ENCODE data around the gene NR6A1.

Gene NR6A1

GRCh38 chr9:124721109-124721906 lies 49.8 kb downstream of the NR6A1 start:
- no peak for DNase-seq

GRCh38 chr9:124720429-124721108 lies 50.5 kb downstream of the NR6A1 start:
- DNase-seq = no peak

GRCh38 chr9:124718928-124719327 lies 52.2 kb downstream of the NR6A1 start:
- no peak for DNase-seq

GRCh38 chr9:124717597-124717996 lies 53.5 kb downstream of the NR6A1 start:
- no peak for DNase-seq

- no peak for DNase-seq
Observed at GRCh38 chr9:124716808-124717207, 54.3 kb downstream of the NR6A1 start.

- no peak for DNase-seq
Observed at GRCh38 chr9:124710766-124711165, 60.3 kb downstream of the NR6A1 start.

GRCh38 chr9:124709292-124709690 lies 61.8 kb downstream of the NR6A1 start:
- DNase-seq = no peak

- peak; percentile 62 for DNase-seq
Observed at GRCh38 chr9:124708633-124709291, 62.3 kb downstream of the NR6A1 start.

GRCh38 chr9:124708074-124708473 lies 63.0 kb downstream of the NR6A1 start:
- no peak for DNase-seq

GRCh38 chr9:124707666-124708065 lies 63.4 kb downstream of the NR6A1 start:
- no peak for DNase-seq

- no peak for DNase-seq
Observed at GRCh38 chr9:124706685-124707084, 64.4 kb downstream of the NR6A1 start.

GRCh38 chr9:124699575-124699974 lies 71.5 kb downstream of the NR6A1 start:
- DNase-seq = no peak

GRCh38 chr9:124698265-124698664 lies 72.8 kb downstream of the NR6A1 start:
- no peak for DNase-seq

GRCh38 chr9:124697326-124698200 lies 73.5 kb downstream of the NR6A1 start:
- no peak for DNase-seq

- DNase-seq = no peak
Observed at GRCh38 chr9:124696101-124696500, 75.0 kb downstream of the NR6A1 start.

- peak; percentile 25 for DNase-seq
Observed at GRCh38 chr9:124695280-124695890, 75.7 kb downstream of the NR6A1 start.

GRCh38 chr9:124694414-124695279 lies 76.5 kb downstream of the NR6A1 start:
- no peak for DNase-seq

- DNase-seq = no peak
Observed at GRCh38 chr9:124693403-124693802, 77.7 kb downstream of the NR6A1 start.

GRCh38 chr9:124688238-124688904 lies 82.7 kb downstream of the NR6A1 start:
- no peak for DNase-seq

- no peak for DNase-seq
Observed at GRCh38 chr9:124686918-124687317, 84.2 kb downstream of the NR6A1 start.

GRCh38 chr9:124685217-124685616 lies 85.9 kb downstream of the NR6A1 start:
- no peak for DNase-seq

All from NCI-H82 (cell line).